ENCODE measurements around the gene CLECL1.

The CLECL1 gene

GRCh38 chr12:9745199-9745598 is 12.3 kb upstream of the CLECL1 start:
- Histone ChIP-seq H2BK120ac (ENCODE audit: insufficient read depth, low read length, poor library complexity) (no peak overlapping the region), H3K23ac (ENCODE audit: low read length) (no peak overlapping the region), H3K14ac (ENCODE audit: low read length) (no peak overlapping the region), H2BK12ac (ENCODE audit: low read length) (no peak overlapping the region), H3K4me2 (ENCODE audit: low read length) (no peak overlapping the region), H4K12ac (ENCODE audit: low read depth, low read length) (no peak overlapping the region), H3K27ac (ENCODE audit: low read depth, low read length) (peak overlapping the region; percentile 17), H3K9me3 (ENCODE audit: insufficient read depth, low read depth, low read length) (no peaks in the 10 kb centered on the region), H3K79me1 (ENCODE audit: low read length) (no peaks in the 10 kb centered on the region), H3K4me1 (ENCODE audit: control insufficient read depth in 1 of 2, insufficient read depth in 2 of 2, low read length in 2 of 2) (peaks cover 3 to 4% of the 10 kb centered on the region in 2 experiments), H2BK5ac (ENCODE audit: low read depth, low read length, poor library complexity) (no peak overlapping the region), H2AFZ (ENCODE audit: insufficient read depth, low read length, poor library complexity) (no peak overlapping the region), H2AK5ac (ENCODE audit: low read length) (no peak overlapping the region), H3K27me3 (ENCODE audit: insufficient read depth, low read length) (no peaks in the 10 kb centered on the region), H3K36me3 (ENCODE audit: control insufficient read depth in 1 of 2, insufficient read depth in 2 of 2, low read length in 2 of 2) (no peaks in the 10 kb centered on the region), H3K18ac (ENCODE audit: low read length) (no peak overlapping the region), H3K9ac (ENCODE audit: low read length) (no peak overlapping the region), H3K4me3 (ENCODE audit: low read depth, low read length) (no peak overlapping the region), H3K4ac (ENCODE audit: low read depth, low read length) (no peak overlapping the region), H4K8ac (ENCODE audit: low read depth, low read length) (no peak overlapping the region), H3K79me2 (ENCODE audit: control insufficient read depth, insufficient read depth, low read length, poor library complexity) (no peaks in the 10 kb centered on the region), H4K91ac (ENCODE audit: low read depth, low read length) (no peak overlapping the region)
- DNase-seq, result no peak
- no CpG with 5 or more reads among the region's 3 CpGs for WGBS (ENCODE audit: extremely low coverage, insufficient coverage, insufficient read length)

DNA sequence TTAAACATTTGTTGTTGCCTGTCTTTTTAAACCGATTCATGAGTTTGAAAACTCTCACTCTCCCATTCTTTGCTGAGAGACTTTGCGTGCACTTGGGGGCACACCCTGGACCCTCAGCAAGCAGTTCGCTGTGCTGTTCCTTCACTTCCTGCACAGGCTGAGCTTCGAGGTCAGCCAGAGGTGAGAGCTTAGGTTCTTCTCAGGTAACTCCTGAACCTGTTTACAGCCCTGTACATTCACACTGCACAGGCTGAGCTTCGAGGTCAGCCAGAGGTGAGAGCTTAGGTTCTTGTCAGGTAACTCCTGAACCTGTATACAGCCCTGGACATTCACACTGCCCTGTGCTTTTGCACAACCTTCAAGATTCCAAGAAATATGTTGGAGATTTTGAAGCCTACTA is 9.8 kb upstream of the CLECL1 start:
- H3K23ac ChIP-seq (ENCODE audit: low read length), result no peak overlapping the region
- H2AFZ ChIP-seq (ENCODE audit: insufficient read depth, low read length, poor library complexity), result no peak overlapping the region
- no peak overlapping the region for H3K27ac ChIP-seq (ENCODE audit: low read depth, low read length)
- H4K12ac ChIP-seq (ENCODE audit: low read depth, low read length), result no peak overlapping the region
- H3K79me1 ChIP-seq (ENCODE audit: low read length), result no peaks in the 10 kb centered on the region
- DNase-seq, result no peak
- H3K4ac ChIP-seq (ENCODE audit: low read depth, low read length), result no peak overlapping the region
- H3K27me3 ChIP-seq (ENCODE audit: insufficient read depth, low read length), result no peaks in the 10 kb centered on the region
- H3K14ac ChIP-seq (ENCODE audit: low read length), result no peak overlapping the region
- no peak overlapping the region for H3K9ac ChIP-seq (ENCODE audit: low read length)
- no CpG with 5 or more reads among the region's 5 CpGs for WGBS (ENCODE audit: extremely low coverage, insufficient coverage, insufficient read length)
- no peak overlapping the region for H2BK120ac ChIP-seq (ENCODE audit: insufficient read depth, low read length, poor library complexity)
- no peaks in the 10 kb centered on the region for H3K9me3 ChIP-seq (ENCODE audit: insufficient read depth, low read depth, low read length)
- H3K4me1 ChIP-seq (ENCODE audit: control insufficient read depth in 1 of 2, insufficient read depth in 2 of 2, low read length in 2 of 2), result peaks cover 3 to 4% of the 10 kb centered on the region in 2 experiments
- no peak overlapping the region for H3K4me3 ChIP-seq (ENCODE audit: low read depth, low read length)
- H2BK5ac ChIP-seq (ENCODE audit: low read depth, low read length, poor library complexity), result no peak overlapping the region
- no peak overlapping the region for H3K18ac ChIP-seq (ENCODE audit: low read length)
- no peak overlapping the region for H2BK12ac ChIP-seq (ENCODE audit: low read length)
- no peaks in the 10 kb centered on the region for H3K79me2 ChIP-seq (ENCODE audit: control insufficient read depth, insufficient read depth, low read length, poor library complexity)
- no peak overlapping the region for H4K8ac ChIP-seq (ENCODE audit: low read depth, low read length)
- no peak overlapping the region for H2AK5ac ChIP-seq (ENCODE audit: low read length)
- no peak overlapping the region for H3K4me2 ChIP-seq (ENCODE audit: low read length)
- H3K36me3 ChIP-seq (ENCODE audit: control insufficient read depth in 1 of 2, insufficient read depth in 2 of 2, low read length in 2 of 2), result no peaks in the 10 kb centered on the region
- no peak overlapping the region for H4K91ac ChIP-seq (ENCODE audit: low read depth, low read length)

DNA sequence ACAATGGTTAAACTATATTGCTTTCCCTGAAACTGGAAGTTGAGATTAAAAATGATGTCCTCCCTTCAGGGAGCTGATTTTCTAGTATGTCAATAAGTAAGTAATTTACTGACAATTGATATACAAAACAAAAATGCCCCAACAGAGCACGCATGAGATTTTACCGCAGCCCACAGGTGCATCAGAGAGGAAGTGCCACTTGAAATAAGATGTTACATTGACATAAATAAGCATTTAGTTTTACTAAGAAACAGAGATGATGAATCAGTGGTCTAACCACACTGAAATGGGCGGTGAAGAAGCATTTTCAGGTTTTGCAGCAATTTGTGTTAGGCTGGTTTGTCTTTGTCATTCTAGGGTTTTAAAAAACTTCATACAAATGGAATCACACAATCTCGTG is 8.8 kb upstream of the CLECL1 start:
- Histone ChIP-seq H4K8ac (ENCODE audit: low read depth, low read length) (no peak overlapping the region), H3K18ac (ENCODE audit: low read length) (no peak overlapping the region), H3K9ac (ENCODE audit: low read length) (no peak overlapping the region), H3K27ac (ENCODE audit: low read depth, low read length) (no peak overlapping the region), H3K4me1 (ENCODE audit: control insufficient read depth in 1 of 2, insufficient read depth in 2 of 2, low read length in 2 of 2) (peaks cover 3 to 4% of the 10 kb centered on the region in 2 experiments), H3K79me2 (ENCODE audit: control insufficient read depth, insufficient read depth, low read length, poor library complexity) (no peaks in the 10 kb centered on the region), H2BK120ac (ENCODE audit: insufficient read depth, low read length, poor library complexity) (no peak overlapping the region), H4K91ac (ENCODE audit: low read depth, low read length) (no peak overlapping the region), H4K12ac (ENCODE audit: low read depth, low read length) (no peak overlapping the region), H3K79me1 (ENCODE audit: low read length) (no peaks in the 10 kb centered on the region), H3K27me3 (ENCODE audit: insufficient read depth, low read length) (no peaks in the 10 kb centered on the region), H2AK5ac (ENCODE audit: low read length) (no peak overlapping the region), H2BK5ac (ENCODE audit: low read depth, low read length, poor library complexity) (no peak overlapping the region), H3K9me3 (ENCODE audit: insufficient read depth, low read depth, low read length) (no peaks in the 10 kb centered on the region), H3K4ac (ENCODE audit: low read depth, low read length) (no peak overlapping the region), H2AFZ (ENCODE audit: insufficient read depth, low read length, poor library complexity) (no peak overlapping the region), H2BK12ac (ENCODE audit: low read length) (no peak overlapping the region), H3K23ac (ENCODE audit: low read length) (no peak overlapping the region), H3K36me3 (ENCODE audit: control insufficient read depth in 1 of 2, insufficient read depth in 2 of 2, low read length in 2 of 2) (no peaks in the 10 kb centered on the region), H3K14ac (ENCODE audit: low read length) (no peak overlapping the region), H3K4me3 (ENCODE audit: low read depth, low read length) (no peak overlapping the region), H3K4me2 (ENCODE audit: low read length) (no peak overlapping the region)
- DNase-seq, result no peak
- no CpG with 5 or more reads among the region's 4 CpGs for WGBS (ENCODE audit: extremely low coverage, insufficient coverage, insufficient read length)

GRCh38 chr12:9740106-9740750 is 7.3 kb upstream of the CLECL1 start:
- no peak overlapping the region for H2AK5ac ChIP-seq (ENCODE audit: low read length)
- no peaks in the 10 kb centered on the region for H3K9me3 ChIP-seq (ENCODE audit: insufficient read depth, low read depth, low read length)
- WGBS (ENCODE audit: extremely low coverage, insufficient coverage, insufficient read length), result no CpG with 5 or more reads among the region's 7 CpGs
- no peak overlapping the region for H2BK12ac ChIP-seq (ENCODE audit: low read length)
- H3K4ac ChIP-seq (ENCODE audit: low read depth, low read length), result no peak overlapping the region
- H3K23ac ChIP-seq (ENCODE audit: low read length), result no peak overlapping the region
- no peak overlapping the region for H4K91ac ChIP-seq (ENCODE audit: low read depth, low read length)
- no peak overlapping the region for H3K4me2 ChIP-seq (ENCODE audit: low read length)
- H3K36me3 ChIP-seq (ENCODE audit: control insufficient read depth in 1 of 2, insufficient read depth in 2 of 2, low read length in 2 of 2), result no peaks in the 10 kb centered on the region
- H3K9ac ChIP-seq (ENCODE audit: low read length), result no peak overlapping the region
- no peaks in the 10 kb centered on the region for H3K27me3 ChIP-seq (ENCODE audit: insufficient read depth, low read length)
- H4K8ac ChIP-seq (ENCODE audit: low read depth, low read length), result no peak overlapping the region
- H3K79me2 ChIP-seq (ENCODE audit: control insufficient read depth, insufficient read depth, low read length, poor library complexity), result no peaks in the 10 kb centered on the region
- no peak overlapping the region for H3K18ac ChIP-seq (ENCODE audit: low read length)
- H3K14ac ChIP-seq (ENCODE audit: low read length), result no peak overlapping the region
- no peak overlapping the region for H2AFZ ChIP-seq (ENCODE audit: insufficient read depth, low read length, poor library complexity)
- no peak overlapping the region for H3K27ac ChIP-seq (ENCODE audit: low read depth, low read length)
- no peak overlapping the region for H4K12ac ChIP-seq (ENCODE audit: low read depth, low read length)
- H3K79me1 ChIP-seq (ENCODE audit: low read length), result no peaks in the 10 kb centered on the region
- peak in 1 of 2 donors; percentile 31 for DNase-seq
- no peak overlapping the region for H2BK120ac ChIP-seq (ENCODE audit: insufficient read depth, low read length, poor library complexity)
- no peak overlapping the region for H2BK5ac ChIP-seq (ENCODE audit: low read depth, low read length, poor library complexity)
- peaks cover 2 to 3% of the 10 kb centered on the region in 2 experiments for H3K4me1 ChIP-seq (ENCODE audit: control insufficient read depth in 1 of 2, insufficient read depth in 2 of 2, low read length in 2 of 2)
- H3K4me3 ChIP-seq (ENCODE audit: low read depth, low read length), result no peak overlapping the region
